Type B pancreatic cell (in vitro differentiated cells): Measurements from ENCODE around the gene ELMO2. TPM values are rescaled to one million over a fixed set of nuclear protein-coding genes. Genes with fewer than 3 reads are reported as not detected.

Experiments
- DNase-seq: peaks from one replicate; pipeline ENCODE4 v3.0.0; 2021; ENCODE audit warnings: mixed read lengths; ENCODE audit not compliant: unreplicated experiment; ENCODE audit errors: extremely low spot score
- H3K27ac Mint-ChIP-seq: 2 replicates; pipeline ENCODE4 v1.8.0; 2021; ENCODE audit warnings: mild to moderate bottlenecking, mixed read lengths
- H3K27me3 Mint-ChIP-seq: 2 replicates; pipeline ENCODE4 v1.8.0; 2021; ENCODE audit warnings: mixed read lengths
- H3K36me3 Mint-ChIP-seq: 2 replicates; pipeline ENCODE4 v1.8.0; 2021; ENCODE audit warnings: mixed read lengths
- H3K4me1 Mint-ChIP-seq: one replicate; pipeline ENCODE4 v1.8.0; 2021; ENCODE audit warnings: mixed read lengths; ENCODE audit not compliant: unreplicated experiment
- H3K4me3 Mint-ChIP-seq: 2 replicates; pipeline ENCODE4 v1.8.0; 2021; ENCODE audit warnings: mild to moderate bottlenecking, mixed read lengths
- H3K9me3 Mint-ChIP-seq: 2 replicates; pipeline ENCODE4 v1.8.0; 2021; ENCODE audit warnings: mixed read lengths
- CTCF ChIP-seq: fragments of 200-600 bp; sonication (generic); conservative IDR thresholded peaks from 2 replicates; pipeline ENCODE4 v1.5.0; 2021; ENCODE audit warnings: antibody characterized with exemption, mild to moderate bottlenecking
- total RNA-seq: library from RNA; stranded (reverse); gene quantifications from 2 replicates; pipeline ENCODE4 v1.2.1, GENCODE V29; 2021; ENCODE audit warnings: low replicate concordance

Gene ELMO2
- total RNA-seq, 1 donor from 2014 or later, result 49.1 TPM

- Mint-ChIP-seq H3K9me3 (no peaks in the 10 kb centered on the region), H3K4me1 (no peaks in the 10 kb centered on the region), H3K36me3 (no peaks in the 10 kb centered on the region), H3K27ac (no peak overlapping the region), H3K4me3 (no peak overlapping the region), H3K27me3 (peaks cover 23% of the 10 kb centered on the region)
- TF ChIP-seq CTCF, result no peak
- no peak for DNase-seq
These were observed 28.7 kb upstream of the ELMO2 start for GRCh38 chr20:46435146-46435545.

DNA sequence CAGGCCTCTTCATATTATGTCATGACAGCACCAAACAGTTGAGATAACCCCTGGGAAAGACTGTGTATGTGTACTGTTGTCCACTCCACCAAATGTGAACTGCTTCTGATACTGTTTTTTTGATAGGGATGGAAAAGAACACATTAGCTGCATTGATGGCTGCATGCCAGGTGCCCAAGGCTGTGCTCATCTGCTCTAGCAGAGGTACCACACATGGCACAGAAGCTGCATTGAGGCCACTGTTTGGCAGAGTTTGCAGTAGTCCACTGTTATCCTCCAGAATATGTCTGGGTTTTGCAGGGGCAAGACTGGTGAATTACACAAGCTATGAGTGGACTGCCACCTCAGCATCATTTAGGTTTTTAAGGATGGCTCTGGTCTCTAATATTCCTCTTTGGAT, 28.2 kb upstream of the ELMO2 start:
- Mint-ChIP-seq H3K36me3 (no peaks in the 10 kb centered on the region), H3K27me3 (peaks cover 24% of the 10 kb centered on the region), H3K4me1 (no peaks in the 10 kb centered on the region), H3K9me3 (no peaks in the 10 kb centered on the region), H3K27ac (no peak overlapping the region), H3K4me3 (no peak overlapping the region)
- DNase-seq, result no peak
- no peak for TF ChIP-seq CTCF

- Mint-ChIP-seq H3K36me3 (no peaks in the 10 kb centered on the region), H3K4me3 (no peak overlapping the region), H3K9me3 (no peaks in the 10 kb centered on the region), H3K4me1 (no peaks in the 10 kb centered on the region), H3K27me3 (peaks cover 28% of the 10 kb centered on the region), H3K27ac (no peak overlapping the region)
- no peak for TF ChIP-seq CTCF
- DNase-seq, result no peak
These were observed 26.6 kb upstream of the ELMO2 start for GRCh38 chr20:46433051-46433450.

DNA sequence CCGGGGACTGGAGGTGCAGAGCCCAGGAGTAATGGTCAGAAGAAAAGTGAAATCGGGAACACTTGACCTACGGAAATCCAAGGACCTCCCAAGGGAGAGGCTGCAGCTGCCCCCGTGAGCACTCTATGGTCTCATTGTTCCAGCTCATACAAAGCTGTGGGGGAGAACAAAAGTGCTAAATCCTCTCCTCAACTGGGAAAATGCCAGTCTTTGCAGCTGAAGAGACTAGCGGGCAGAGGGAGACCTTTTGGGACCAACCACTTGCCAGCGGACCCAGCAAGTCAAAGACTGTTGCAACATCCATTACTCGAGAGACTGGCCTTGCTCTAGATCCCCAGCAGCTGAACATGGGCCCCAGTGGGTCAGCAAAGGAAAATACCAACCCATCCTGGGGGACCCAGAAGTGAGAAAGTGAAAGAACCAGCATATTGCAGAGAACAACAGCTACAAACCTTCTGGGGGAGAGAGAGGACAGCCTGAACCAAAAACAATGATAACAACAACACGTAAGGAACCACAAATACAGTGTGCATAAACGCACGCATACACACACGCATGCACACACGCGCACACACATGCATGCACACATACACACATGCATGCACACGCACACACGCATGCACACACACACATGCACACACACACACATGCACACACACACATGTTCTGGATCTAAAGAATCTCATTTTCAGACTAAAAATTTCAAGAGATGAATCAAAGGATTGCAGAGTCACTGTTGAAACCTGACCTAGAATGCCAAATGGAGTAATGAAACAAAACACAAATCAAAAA, 24.7 kb upstream of the ELMO2 start:
- no peaks in the 10 kb centered on the region for H3K36me3 Mint-ChIP-seq
- peaks cover 31% of the 10 kb centered on the region for H3K27me3 Mint-ChIP-seq
- no peak overlapping the region for H3K4me3 Mint-ChIP-seq
- TF ChIP-seq CTCF, result no peak
- no peak overlapping the region for H3K27ac Mint-ChIP-seq
- no peaks in the 10 kb centered on the region for H3K9me3 Mint-ChIP-seq
- DNase-seq, result no peak
- no peaks in the 10 kb centered on the region for H3K4me1 Mint-ChIP-seq

GRCh38 chr20:46427384-46427783, 21.0 kb upstream of the ELMO2 start:
- Mint-ChIP-seq H3K27ac (no peak overlapping the region), H3K4me1 (no peaks in the 10 kb centered on the region), H3K4me3 (no peak overlapping the region), H3K36me3 (no peaks in the 10 kb centered on the region), H3K9me3 (no peaks in the 10 kb centered on the region), H3K27me3 (peaks cover 28% of the 10 kb centered on the region)
- no peak for TF ChIP-seq CTCF
- no peak for DNase-seq
